Peyer's patch (tissue), 4 donors: ENCODE results near the gene NTSR2.

Experiments used
- POLR2A ChIP-seq, 2 donors: fragments of 450-650 bp; IDR thresholded peaks; one replicate each; pipeline ENCODE4 v1.5.1; 2017; ENCODE audit warnings: antibody characterized with exemption in 2 of 2, mild to moderate bottlenecking in 2 of 2, moderate library complexity in 2 of 2
- TF ChIP-seq, protein P1 (sequence below), 6 experiments: fragments of 450-650 bp in 4 of 6; fragments of 200-600 bp in 2 of 6; sonication (generic) in 1 of 6; IDR thresholded peaks; one replicate each; pipeline ENCODE4 v1.5.1; 2017 to 2019; ENCODE audit warnings: antibody characterized with exemption in 6 of 6, mild to moderate bottlenecking in 3 of 6, moderate library complexity in 1 of 6

DNA sequence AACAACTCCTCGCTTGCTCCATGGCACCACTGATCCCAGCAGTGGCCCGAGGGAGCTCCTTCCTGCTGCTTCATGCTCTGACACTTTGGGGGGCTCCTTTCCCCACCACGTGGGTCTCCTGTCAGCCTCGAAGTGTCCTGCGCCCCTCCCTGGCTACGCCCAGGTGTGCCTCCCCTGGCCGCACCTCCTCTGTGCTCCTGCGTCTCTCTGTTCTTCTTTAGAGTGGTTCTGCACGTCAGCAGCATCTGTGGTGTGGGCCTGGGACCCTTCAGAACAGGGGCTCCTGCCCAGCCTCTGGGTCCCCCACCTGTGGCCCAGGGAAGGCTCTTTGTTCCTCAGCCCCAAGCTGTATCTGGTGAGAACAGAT is 26.7 kb upstream of the NTSR2 start:
- TF ChIP-seq, protein P1, sequence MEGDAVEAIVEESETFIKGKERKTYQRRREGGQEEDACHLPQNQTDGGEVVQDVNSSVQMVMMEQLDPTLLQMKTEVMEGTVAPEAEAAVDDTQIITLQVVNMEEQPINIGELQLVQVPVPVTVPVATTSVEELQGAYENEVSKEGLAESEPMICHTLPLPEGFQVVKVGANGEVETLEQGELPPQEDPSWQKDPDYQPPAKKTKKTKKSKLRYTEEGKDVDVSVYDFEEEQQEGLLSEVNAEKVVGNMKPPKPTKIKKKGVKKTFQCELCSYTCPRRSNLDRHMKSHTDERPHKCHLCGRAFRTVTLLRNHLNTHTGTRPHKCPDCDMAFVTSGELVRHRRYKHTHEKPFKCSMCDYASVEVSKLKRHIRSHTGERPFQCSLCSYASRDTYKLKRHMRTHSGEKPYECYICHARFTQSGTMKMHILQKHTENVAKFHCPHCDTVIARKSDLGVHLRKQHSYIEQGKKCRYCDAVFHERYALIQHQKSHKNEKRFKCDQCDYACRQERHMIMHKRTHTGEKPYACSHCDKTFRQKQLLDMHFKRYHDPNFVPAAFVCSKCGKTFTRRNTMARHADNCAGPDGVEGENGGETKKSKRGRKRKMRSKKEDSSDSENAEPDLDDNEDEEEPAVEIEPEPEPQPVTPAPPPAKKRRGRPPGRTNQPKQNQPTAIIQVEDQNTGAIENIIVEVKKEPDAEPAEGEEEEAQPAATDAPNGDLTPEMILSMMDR (IDR thresholded peaks at IDR 0.05), result no peak
- no peak for TF ChIP-seq POLR2A (IDR thresholded peaks at IDR 0.05)
